ENCODE results near the gene MAFF. TPM values are rescaled to one million over a fixed set of nuclear protein-coding genes. Genes with fewer than 3 reads are reported as not detected.

MAFF gene
- total RNA-seq, 4 donors from 2014 or later: 68.1 to 110 (median 96.8) TPM

GRCh38 chr22:38249803-38250642 is 48.2 kb downstream of the MAFF start:
- Histone ChIP-seq H3K27ac (peak overlapping the region in 1 of 4 donors; percentile 52), H3K27me3 (no peaks in the 10 kb centered on the region), H3K4me1 (peaks cover 0 to 50% (median 24%) of the 10 kb centered on the region in 4 donors), H3K4me3 (no peak overlapping the region), H3K36me3 (peaks cover 0 to 34% (median 0%) of the 10 kb centered on the region in 3 donors), H3K9me3 (no peaks in the 10 kb centered on the region)
- TF ChIP-seq CTCF (IDR thresholded peaks at IDR 0.05): no peak
- TF ChIP-seq EP300 (IDR thresholded peaks at IDR 0.05): no peak
- no peak for TF ChIP-seq POLR2A (IDR thresholded peaks at IDR 0.05)
- DNase-seq (ENCODE audit: low spot score in 2 of 2): no peak
- WGBS, 2 donors: 94 to 95% methylated on average over 20 to 25 of the region's 25 CpGs

- Histone ChIP-seq H3K9me3 (no peaks in the 10 kb centered on the region), H3K27me3 (no peaks in the 10 kb centered on the region), H3K4me1 (peaks cover 0 to 52% (median 24%) of the 10 kb centered on the region in 4 donors), H3K4me3 (no peak overlapping the region), H3K36me3 (peaks cover 0 to 26% (median 0%) of the 10 kb centered on the region in 3 donors), H3K27ac (peak overlapping the region in 1 of 4 donors; percentile 52)
- no peak for TF ChIP-seq POLR2A (IDR thresholded peaks at IDR 0.05)
- no peak for DNase-seq (ENCODE audit: low spot score in 2 of 2)
- 68 to 73% methylated on average over 13 of the region's 13 CpGs for WGBS, 2 donors
Observed at GRCh38 chr22:38250643-38251340, 49.0 kb downstream of the MAFF start.

GRCh38 chr22:38251341-38251692 is 49.5 kb downstream of the MAFF start:
- H3K36me3 ChIP-seq: peaks cover 0 to 21% (median 0%) of the 10 kb centered on the region in 3 donors
- no peak for DNase-seq (ENCODE audit: low spot score in 2 of 2)
- H3K9me3 ChIP-seq: no peaks in the 10 kb centered on the region
- 73 to 82% methylated on average over 7 of the region's 7 CpGs for WGBS, 2 donors
- H3K27me3 ChIP-seq: no peaks in the 10 kb centered on the region
- peaks cover 0 to 52% (median 23%) of the 10 kb centered on the region in 4 donors for H3K4me1 ChIP-seq
- H3K4me3 ChIP-seq: no peak overlapping the region
- no peak overlapping the region for H3K27ac ChIP-seq
- TF ChIP-seq EP300 (IDR thresholded peaks at IDR 0.05) (no peak), POLR2A (IDR thresholded peaks at IDR 0.05) (no peak), CTCF (IDR thresholded peaks at IDR 0.05) (no peak)

- Histone ChIP-seq H3K9me3 (no peaks in the 10 kb centered on the region), H3K4me3 (no peak overlapping the region), H3K36me3 (no peaks in the 10 kb centered on the region), H3K27ac (peak overlapping the region in 1 of 4 donors; percentile 90), H3K4me1 (peaks cover 3 to 74% (median 31%) of the 10 kb centered on the region in 4 donors), H3K27me3 (no peaks in the 10 kb centered on the region)
- no peak for DNase-seq (ENCODE audit: low spot score in 2 of 2)
- 94 to 96% methylated on average over 2 of the region's 2 CpGs for WGBS, 2 donors
- no peak for TF ChIP-seq CTCF (IDR thresholded peaks at IDR 0.05)
- no peak for TF ChIP-seq EP300 (IDR thresholded peaks at IDR 0.05)
- TF ChIP-seq POLR2A (IDR thresholded peaks at IDR 0.05): no peak
Observed at GRCh38 chr22:38255697-38256096, 53.9 kb downstream of the MAFF start.

GRCh38 chr22:38257181-38257580 is 55.4 kb downstream of the MAFF start:
- 25 to 26% methylated on average over 14 of the region's 14 CpGs for WGBS, 2 donors
- Histone ChIP-seq H3K27me3 (no peaks in the 10 kb centered on the region), H3K4me3 (peak overlapping the region in 1 of 4 donors; percentile 23), H3K36me3 (no peaks in the 10 kb centered on the region), H3K4me1 (peaks cover 3 to 74% (median 34%) of the 10 kb centered on the region in 4 donors), H3K27ac (peak overlapping the region; percentile 63 to 90 (median 78)), H3K9me3 (no peaks in the 10 kb centered on the region)
- DNase-seq (ENCODE audit: low spot score in 2 of 2): no peak
- TF ChIP-seq EP300 (IDR thresholded peaks at IDR 0.05): peak in 1 of 2 donors; percentile 45
- no peak for TF ChIP-seq CTCF (IDR thresholded peaks at IDR 0.05)
